Psoas muscle (tissue), 8 donors: ENCODE data around the gene INVS. TPM values are rescaled to one million over a fixed set of nuclear protein-coding genes. Genes with fewer than 3 reads are reported as not detected.
"Not testable (repeated sequence)": the region's sequence is repeated elsewhere in the genome, so short reads cannot be mapped to it uniquely, and the experiment has no call there.

Experiments
- ATAC-seq, 4 donors: fragments of 200-7000 bp; cut with Tn5 transposase; one replicate each; pipeline ENCODE4 v1.9.1; 2020; ENCODE audit warnings: moderate library complexity in 3 of 4, mild to moderate bottlenecking in 2 of 4
- DNase-seq, 2 donors: peaks; one replicate each; pipeline ENCODE4 v3.0.0-alpha.2; 2020
- H3K27ac ChIP-seq: fragments of 200-600 bp; one replicate; pipeline ENCODE4 v1.8.0; 2022
- H3K27me3 ChIP-seq, 3 donors: fragments of 200-600 bp in 1 of 3; one replicate each; pipeline versions ENCODE4 v1.6.1 to v1.8.0; 2013 to 2022; ENCODE audit warnings: low read length in 2 of 3, mild to moderate bottlenecking in 2 of 3, moderate library complexity in 1 of 3; ENCODE audit not compliant: insufficient read depth in 3 of 3
- H3K36me3 ChIP-seq, 2 donors: fragments of 200-600 bp in 1 of 2; one replicate each; pipeline versions ENCODE4 v1.6.1 to v1.8.0; 2013 to 2022; ENCODE audit warnings: low read depth in 1 of 2, mild to moderate bottlenecking in 1 of 2, moderate library complexity in 1 of 2; ENCODE audit not compliant: insufficient read depth in 1 of 2
- H3K4me1 ChIP-seq: fragments of 200-600 bp; one replicate; pipeline ENCODE4 v1.8.0; 2022
- H3K4me3 ChIP-seq: fragments of 200-600 bp; one replicate; pipeline ENCODE4 v1.8.0; 2022; ENCODE audit warnings: mild to moderate bottlenecking
- H3K9me3 ChIP-seq: fragments of 200-600 bp; one replicate; pipeline ENCODE4 v1.8.0; 2022
- CTCF ChIP-seq: fragments of 200-600 bp; IDR thresholded peaks from one replicate; pipeline ENCODE4 v1.8.0; 2022; ENCODE audit warnings: antibody characterized with exemption
- WGBS, 3 donors: extraction: QIAGEN DNeasy Blood & Tissue Kit; methylation state at CpG; one replicate each; pipeline versions ENCODE4 v1.1.6 to v1.1.7; 2013; 5-methylcytosine and 5-hydroxymethylcytosine counted together
- intact Hi-C, 2 donors: fragments of 100-400 bp; cut with DNase I; formaldehyde crosslinking; loops; one replicate each; pipeline versions ENCODE4 v1.11.0 to v1.14.2; 2022
- polyA plus RNA-seq, 3 donors: library from polyadenylated mRNA; stranded (reverse); fragments of 200-250 nt; gene quantifications; one replicate each; pipeline ENCODE4 v1.2.3, GENCODE V29; 2013
- total RNA-seq, 4 donors: library from RNA; stranded (reverse); fragmentation: NEBNext Ultra II Directional in 2 of 4; extraction: Animal tissue kit (Norgen Biotek cat#: 25700) in 2 of 4; gene quantifications; one replicate each; pipeline versions ENCODE4 v1.2.1 to v1.2.4, GENCODE V29; 2021 to 2023
- donor health status: healthy with polysubstance abuse.
- donor health status: DM: no; HTN: no; CAD: no; lungs with moderate emphysema.
- donor health status: Bipolar disorder and iron deficiency.
- donor health status: healthy.
- donor health status: DM: yes; HTN: yes; CAD: no.
- donor health status: DM: no; HTN: no; CAD: no.
- donor health status: DM: no; HTN: no; CAD: no.
- donor health status: DM: yes; HTN: yes; CAD: no.

Gene INVS
- total and polyA plus RNA-seq, 7 donors, result 1.6 to 7.3 (median 5.7) TPM

GRCh38 chr9:100072805-100073204 lies 26.2 kb upstream of the INVS start:
- intact Hi-C loops, result loop anchor here in 1 of 2 donors (5.0 kb wide), 1 partner anchor 36 kb away; no protein-coding TSS in a partner anchor
- 41 to 51% (median 43%) methylated on average over 2 of the region's 2 CpGs for WGBS, 3 donors

GRCh38 chr9:100074093-100074492 lies 24.9 kb upstream of the INVS start:
- no peak overlapping the region for H3K4me3 ChIP-seq
- TF ChIP-seq CTCF, result no peak
- ATAC-seq (no peak), DNase-seq (no peak)
- no peaks in the 10 kb centered on the region for H3K9me3 ChIP-seq
- peaks cover 9% of the 10 kb centered on the region for H3K4me1 ChIP-seq
- 77 to 88% (median 78%) methylated on average over 6 of the region's 6 CpGs for WGBS, 3 donors
- no peaks in the 10 kb centered on the region for H3K36me3 ChIP-seq
- intact Hi-C loops, result loop anchor here in 1 of 2 donors (5.0 kb wide), 1 partner anchor 37 kb away; no protein-coding TSS in a partner anchor
- H3K27me3 ChIP-seq, result no peaks in the 10 kb centered on the region
- H3K27ac ChIP-seq, result no peak overlapping the region

More at GRCh38 chr9:100072805-100073204, 26.2 kb upstream of the INVS start:
- ATAC-seq (no peak), DNase-seq (no peak)
- H3K27me3 ChIP-seq, result no peaks in the 10 kb centered on the region
- H3K36me3 ChIP-seq, result no peaks in the 10 kb centered on the region
- TF ChIP-seq CTCF, result no peak
- no peak overlapping the region for H3K27ac ChIP-seq
- peaks cover 9% of the 10 kb centered on the region for H3K4me1 ChIP-seq
- no peak overlapping the region for H3K4me3 ChIP-seq
- H3K9me3 ChIP-seq, result no peaks in the 10 kb centered on the region

GRCh38 chr9:100074989-100075388 lies 24.1 kb upstream of the INVS start:
- no peaks in the 10 kb centered on the region for H3K9me3 ChIP-seq
- 94 to 97% (median 95%) methylated on average over 6 of the region's 6 CpGs for WGBS, 3 donors
- no peak overlapping the region for H3K4me3 ChIP-seq
- intact Hi-C loops, result loop anchor here in 1 of 2 donors (5.0 kb wide), 1 partner anchor 38 kb away; no protein-coding TSS in a partner anchor
- no peak for DNase-seq
- no peak for ATAC-seq
- H3K36me3 ChIP-seq, result no peaks in the 10 kb centered on the region
- H3K4me1 ChIP-seq, result peaks cover 9% of the 10 kb centered on the region
- no peak for TF ChIP-seq CTCF
- no peaks in the 10 kb centered on the region for H3K27me3 ChIP-seq
- no peak overlapping the region for H3K27ac ChIP-seq

GRCh38 chr9:100076256-100076655 lies 22.8 kb upstream of the INVS start:
- ATAC-seq, H3K9me3 ChIP-seq, H3K27ac ChIP-seq, H3K27me3 ChIP-seq, DNase-seq, intact Hi-C loops, H3K4me1 ChIP-seq, H3K4me3 ChIP-seq, H3K36me3 ChIP-seq: not testable (repeated sequence)
- WGBS, 3 donors, result 95 to 97% (median 97%) methylated on average over 4 of the region's 4 CpGs

- Histone ChIP-seq H3K4me1 (peaks cover 50% of the 10 kb centered on the region), H3K4me3 (no peak overlapping the region), H3K9me3 (no peaks in the 10 kb centered on the region), H3K27me3 (no peaks in the 10 kb centered on the region), H3K27ac (no peak overlapping the region), H3K36me3 (no peaks in the 10 kb centered on the region)
- ATAC-seq (no peak), DNase-seq (no peak)
- intact Hi-C loops, result no loop called here
- TF ChIP-seq CTCF, result no peak
These were observed 16.3 kb upstream of the INVS start for GRCh38 chr9:100082782-100083181.
